K562 (cell line): ENCODE results near the gene GSTM5.
"Not testable (repeated sequence)": the region's sequence is repeated elsewhere in the genome, so short reads cannot be mapped to it uniquely, and the experiment has no call there.

Experiments used
- CREM ChIP-seq: IDR thresholded peaks from 2 replicates; pipeline ENCODE4 v1.6.1; 2014; ENCODE audit warnings: antibody characterized with exemption, low read depth
- MAX ChIP-seq: sonication (generic); formaldehyde crosslinking; IDR thresholded peaks from 2 replicates; pipeline ENCODE4 v1.9.0; 2022; ENCODE audit warnings: mild to moderate bottlenecking, missing genetic modification reagents
- PHF21A ChIP-seq: fragments of 450-650 bp; IDR thresholded peaks from 2 replicates; pipeline ENCODE4 v1.6.1; 2017; ENCODE audit warnings: low read depth, borderline replicate concordance
- TCF3 ChIP-seq: sonication (generic); formaldehyde crosslinking; IDR thresholded peaks from 2 replicates; pipeline ENCODE4 v1.4.0; 2020; ENCODE audit warnings: mild to moderate bottlenecking, missing genetic modification reagents
- ZNF274 ChIP-seq: IDR thresholded peaks from 2 replicates; pipeline ENCODE4 v1.6.1; 2011; ENCODE audit warnings: low read depth, mild to moderate bottlenecking, low read length, moderate library complexity, borderline replicate concordance
- ZNF766 ChIP-seq: fragments of 200-800 bp; sonication (Bioruptor generic); conservative IDR thresholded peaks from 2 replicates; pipeline ENCODE4 v1.6.1; 2016; ENCODE audit warnings: missing genetic modification characterization, missing compliant biosample characterization

GRCh38 chr1:109673861-109674260 is 38.2 kb upstream of the GSTM5 start:
- TF ChIP-seq PHF21A; TCF3; CREM; ZNF274; MAX (CRISPR knock-in tag); ZNF766 (CRISPR knock-in tag): not testable (repeated sequence)
